Fibroblast of gingiva (primary cell): Measurements from ENCODE around the gene FAM240A.

ENCODE experiments used
- DNase-seq: peaks from one replicate; pipeline ENCODE4 v3.0.0-alpha.2; 2011; ENCODE audit warnings: low read depth

The FAM240A gene

GRCh38 chr3:46662771-46663551, 50.6 kb downstream of the FAM240A start:
- peak; percentile 32 for DNase-seq

- no peak for DNase-seq
These were observed 51.3 kb downstream of the FAM240A start for GRCh38 chr3:46663591-46664135.

GRCh38 chr3:46664188-46664970, 52.1 kb downstream of the FAM240A start:
- DNase-seq: no peak

- DNase-seq: no peak
These were observed 52.8 kb downstream of the FAM240A start for GRCh38 chr3:46664971-46665762.

- DNase-seq: no peak
These were observed 53.6 kb downstream of the FAM240A start for GRCh38 chr3:46665763-46666452.

- no peak for DNase-seq
These were observed 54.1 kb downstream of the FAM240A start for GRCh38 chr3:46666453-46666845.

- no peak for DNase-seq
These were observed 54.8 kb downstream of the FAM240A start for GRCh38 chr3:46667061-46667621.

- DNase-seq: no peak
These were observed 55.3 kb downstream of the FAM240A start for GRCh38 chr3:46667657-46668056.

GRCh38 chr3:46668116-46668515, 55.8 kb downstream of the FAM240A start:
- DNase-seq: no peak

GRCh38 chr3:46668591-46668990, 56.3 kb downstream of the FAM240A start:
- no peak for DNase-seq

- no peak for DNase-seq
These were observed 57.1 kb downstream of the FAM240A start for GRCh38 chr3:46669191-46669999.

GRCh38 chr3:46670000-46670890, 57.9 kb downstream of the FAM240A start:
- DNase-seq: no peak

GRCh38 chr3:46670891-46671427, 58.6 kb downstream of the FAM240A start:
- DNase-seq: no peak

GRCh38 chr3:46671541-46672348, 59.4 kb downstream of the FAM240A start:
- DNase-seq: no peak

- no peak for DNase-seq
These were observed 60.0 kb downstream of the FAM240A start for GRCh38 chr3:46672349-46672695.

- DNase-seq: no peak
These were observed 61.1 kb downstream of the FAM240A start for GRCh38 chr3:46673151-46674030.
